GM12874 (cell line): ENCODE measurements around the gene AFG1L.

Experiments used
- CTCF ChIP-seq: IDR thresholded peaks from 2 replicates; pipeline ENCODE4 v1.5.1; 2011; ENCODE audit warnings: low read depth, mild to moderate bottlenecking, control low read depth, low read length, moderate library complexity; ENCODE audit not compliant: insufficient read depth

Gene AFG1L

GRCh38 chr6:108366236-108366635 lies 71.4 kb downstream of the AFG1L start:
- TF ChIP-seq CTCF, result no peak

GRCh38 chr6:108368431-108369030 lies 73.7 kb downstream of the AFG1L start:
- no peak for TF ChIP-seq CTCF

GRCh38 chr6:108380876-108381275 lies 86.0 kb downstream of the AFG1L start:
- no peak for TF ChIP-seq CTCF

- no peak for TF ChIP-seq CTCF
These were observed 89.1 kb downstream of the AFG1L start for GRCh38 chr6:108383981-108384380.

- no peak for TF ChIP-seq CTCF
These were observed 100.4 kb downstream of the AFG1L start for GRCh38 chr6:108395297-108395696.

- no peak for TF ChIP-seq CTCF
These were observed 108.4 kb downstream of the AFG1L start for GRCh38 chr6:108403236-108403635.

GRCh38 chr6:108406943-108407342 lies 112.1 kb downstream of the AFG1L start:
- TF ChIP-seq CTCF, result no peak
